Heart right ventricle (tissue), 16 donors: ENCODE results near the gene P3H3. TPM values are rescaled to one million over a fixed set of nuclear protein-coding genes. Genes with fewer than 3 reads are reported as not detected.

Experiments used
- ATAC-seq, 8 donors: fragments of 200-7000 bp; cut with Tn5 transposase; one replicate each; pipeline ENCODE4 v1.9.1; 2020; ENCODE audit warnings: mild to moderate bottlenecking in 8 of 8, moderate library complexity in 8 of 8, moderate number of reproducible peaks in 1 of 8
- DNase-seq, 2 donors: peaks; one replicate each; pipeline ENCODE4 v3.0.0-alpha.2; 2020
- H3K27ac ChIP-seq, 10 donors: fragments of 200-600 bp; sonication (generic) in 2 of 10; one replicate each; pipeline versions ENCODE4 v1.5.0 to v1.8.0; 2020 to 2022; ENCODE audit warnings: mild to moderate bottlenecking in 3 of 10
- H3K27me3 ChIP-seq, 7 donors: fragments of 200-600 bp; one replicate each; pipeline ENCODE4 v1.8.0; 2021 to 2022; ENCODE audit warnings: mild to moderate bottlenecking in 2 of 7
- H3K36me3 ChIP-seq, 9 donors: fragments of 200-600 bp; sonication (generic) in 1 of 9; one replicate each; pipeline versions ENCODE4 v1.5.0 to v1.8.0; 2020 to 2022; ENCODE audit warnings: mild to moderate bottlenecking in 2 of 9
- H3K4me1 ChIP-seq, 9 donors: fragments of 200-600 bp; sonication (generic) in 1 of 9; one replicate each; pipeline versions ENCODE4 v1.5.0 to v1.8.0; 2020 to 2022; ENCODE audit warnings: mild to moderate bottlenecking in 4 of 9
- H3K4me3 ChIP-seq, 10 donors: fragments of 200-600 bp; sonication (generic) in 2 of 10; one replicate each; pipeline versions ENCODE4 v1.5.0 to v1.8.0; 2020 to 2022; ENCODE audit warnings: mild to moderate bottlenecking in 7 of 10, moderate library complexity in 2 of 10
- H3K9me3 ChIP-seq, 11 donors: fragments of 200-600 bp in 10 of 11; sonication (generic) in 2 of 11; one replicate each; pipeline versions ENCODE4 v1.5.0 to v1.8.0; 2013 to 2022; ENCODE audit warnings: mild to moderate bottlenecking in 2 of 11, control low read depth in 1 of 11, moderate library complexity in 1 of 11
- CTCF ChIP-seq, 9 donors: fragments of 200-600 bp; sonication (generic) in 2 of 9; IDR thresholded peaks; one replicate each; pipeline versions ENCODE4 v1.5.0 to v1.8.0; 2021 to 2022; ENCODE audit warnings: antibody characterized with exemption in 9 of 9, mild to moderate bottlenecking in 5 of 9, moderate library complexity in 1 of 9
- WGBS, 2 donors: extraction: QIAGEN DNeasy Blood & Tissue Kit; methylation state at CpG; one replicate each; pipeline ENCODE4 v1.1.7; 2013; ENCODE audit warnings: inconsistent platforms in 1 of 2; 5-methylcytosine and 5-hydroxymethylcytosine counted together
- intact Hi-C, 10 donors: fragments of 100-400 bp; cut with DNase I; formaldehyde crosslinking; loops; one replicate each; pipeline versions ENCODE4 v1.11.1 to v1.14.2; 2022
- polyA plus RNA-seq, 2 donors: library from polyadenylated mRNA; stranded (reverse); fragments of 200-250 nt; gene quantifications; one replicate each; pipeline ENCODE4 v1.2.3, GENCODE V29; 2013
- total RNA-seq, 10 donors: library from RNA; stranded (reverse); fragmentation: NEBNext Ultra II Directional in 3 of 10; extraction: Animal tissue kit (Norgen Biotek cat#: 25700) in 3 of 10; gene quantifications; one replicate each; pipeline versions ENCODE4 v1.2.1 to v1.2.4, GENCODE V29; 2021 to 2023
- donor health status: Arrhythmogenic right ventricular cardiomyopathy.
- donor health status: ischemic (EF 13 %, LVEDD 7.1; RV severe dilation, severe dysfunction).
- donor health status: healthy with polysubstance abuse.
- donor health status: DM: no; HTN: yes; CAD: no.
- donor health status: DM: no; HTN: no; CAD: no.
- donor health status: ischemic (EF 25% LVEDD 6.9; RV normal size, moderate dysfunction).
- donor health status: ischemic (EF 25% LVEDD 5.7; RV mildly dilated, moderate dysfunction).
- donor health status: healthy.
- donor health status: DM: yes; HTN: yes; CAD: no.
- donor health status: Ischemic cardiomyopathy.
- donor health status: ischemic (EF 35%, LVEDD 5.7; RV mildly dilated, moderate dysfunction).
- donor health status: nonischemic (EF 11% LVEDD 7.7; RV severe dilation, severe dysfunction).
- donor health status: DM: yes; HTN: yes; CAD: no.
- donor health status: PGD.
- donor health status: ischemic (EF 29% LVEDD 5.4; RV normal size, mild dysfunction).
- donor health status: nonischemic (EF 23%, LVEDD 6.1; RV moderate dilation, normal function).

The P3H3 gene
- total and polyA plus RNA-seq, 12 donors = 6.4 to 37.8 (median 16.0) TPM

DNA sequence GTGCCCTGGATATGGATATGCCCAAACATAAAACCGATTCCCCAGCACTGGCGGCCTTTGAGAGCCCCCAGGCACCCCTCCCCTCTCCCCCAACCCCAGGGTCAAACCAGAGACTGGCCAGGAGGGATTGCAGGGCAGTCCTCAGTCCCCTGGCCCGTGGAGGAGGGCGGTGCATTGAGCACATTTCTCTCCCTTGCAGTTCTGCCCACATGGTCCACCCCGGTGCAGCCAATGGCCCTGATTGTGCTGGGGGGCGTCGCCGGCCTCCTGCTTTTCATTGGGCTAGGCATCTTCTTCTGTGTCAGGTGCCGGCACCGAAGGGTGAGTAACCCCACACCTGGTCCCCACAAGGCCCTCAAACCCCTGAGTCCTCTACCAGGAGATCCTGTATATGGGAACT lies 10.0 kb upstream of the P3H3 start:
- H3K4me1 ChIP-seq = peaks cover 3 to 37% (median 16%) of the 10 kb centered on the region in 9 donors
- H3K4me3 ChIP-seq = no peak overlapping the region
- no peaks in the 10 kb centered on the region for H3K9me3 ChIP-seq
- no peak for ATAC-seq
- no peak for TF ChIP-seq CTCF (IDR thresholded peaks at IDR 0.05)
- DNase-seq = no peak
- peaks cover 0 to 14% (median 4%) of the 10 kb centered on the region in 7 donors for H3K27me3 ChIP-seq
- WGBS, 2 donors = 67 to 86% methylated on average over 10 of the region's 10 CpGs
- peaks cover 0 to 26% (median 0%) of the 10 kb centered on the region in 9 donors for H3K36me3 ChIP-seq
- H3K27ac ChIP-seq = no peak overlapping the region
- intact Hi-C loops = no loop called here

DNA sequence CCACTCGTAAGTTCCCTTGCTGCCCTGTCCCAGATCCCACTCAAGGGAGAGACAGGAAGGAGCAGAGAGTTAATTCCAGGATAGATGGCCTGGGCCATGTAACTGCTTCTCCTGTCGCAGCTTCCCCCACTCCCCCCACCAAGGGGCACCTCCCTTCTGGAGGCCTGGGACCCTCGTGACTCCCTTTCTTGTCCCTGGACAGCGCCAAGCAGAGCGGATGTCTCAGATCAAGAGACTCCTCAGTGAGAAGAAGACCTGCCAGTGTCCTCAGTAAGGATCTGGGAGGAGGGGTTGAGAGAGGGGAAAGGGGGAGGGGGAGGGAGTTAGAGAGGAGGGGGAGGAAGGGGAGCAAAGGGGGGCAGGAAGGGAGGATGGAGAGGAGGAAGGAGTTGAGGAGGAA lies 9.6 kb upstream of the P3H3 start:
- intact Hi-C loops = no loop called here

DNA sequence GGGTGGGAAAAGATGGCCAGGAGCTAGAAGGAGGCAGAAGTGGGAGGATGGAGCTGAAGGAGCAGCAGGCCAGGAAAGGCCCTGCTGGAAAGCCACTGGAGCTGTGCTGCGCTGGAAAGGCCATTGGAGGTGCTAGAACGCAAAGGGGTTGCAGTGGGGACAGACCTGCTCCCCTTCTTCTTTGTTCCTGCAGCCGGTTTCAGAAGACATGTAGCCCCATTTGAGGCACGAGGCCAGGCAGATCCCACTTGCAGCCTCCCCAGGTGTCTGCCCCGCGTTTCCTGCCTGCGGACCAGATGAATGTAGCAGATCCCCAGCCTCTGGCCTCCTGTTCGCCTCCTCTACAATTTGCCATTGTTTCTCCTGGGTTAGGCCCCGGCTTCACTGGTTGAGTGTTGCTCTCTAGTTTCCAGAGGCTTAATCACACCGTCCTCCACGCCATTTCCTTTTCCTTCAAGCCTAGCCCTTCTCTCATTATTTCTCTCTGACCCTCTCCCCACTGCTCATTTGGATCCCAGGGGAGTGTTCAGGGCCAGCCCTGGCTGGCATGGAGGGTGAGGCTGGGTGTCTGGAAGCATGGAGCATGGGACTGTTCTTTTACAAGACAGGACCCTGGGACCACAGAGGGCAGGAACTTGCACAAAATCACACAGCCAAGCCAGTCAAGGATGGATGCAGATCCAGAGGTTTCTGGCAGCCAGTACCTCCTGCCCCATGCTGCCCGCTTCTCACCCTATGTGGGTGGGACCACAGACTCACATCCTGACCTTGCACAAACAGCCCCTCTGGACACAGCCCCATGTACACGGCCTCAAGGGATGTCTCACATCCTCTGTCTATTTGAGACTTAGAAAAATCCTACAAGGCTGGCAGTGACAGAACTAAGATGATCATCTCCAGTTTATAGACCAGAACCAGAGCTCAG lies 8.8 kb upstream of the P3H3 start:
- WGBS, 2 donors = 78 to 86% methylated on average over 13 of the region's 13 CpGs
- intact Hi-C loops = loop anchor here in 6 of 10 donors (5.0 to 10.0 kb wide), 6 partner anchors 32 to 205 kb away; partner anchors contain the start of genes CD4 (in 2 of the 6) and MLF2 (in 2 of the 6)

More for the DNA sequence above, 9.6 kb upstream of the P3H3 start:
- ATAC-seq = no peak
- no peak overlapping the region for H3K4me3 ChIP-seq
- peaks cover 3 to 40% (median 16%) of the 10 kb centered on the region in 9 donors for H3K4me1 ChIP-seq
- no peak for DNase-seq
- H3K9me3 ChIP-seq = no peaks in the 10 kb centered on the region
- H3K27me3 ChIP-seq = peaks cover 0 to 19% (median 4%) of the 10 kb centered on the region in 7 donors
- 84% methylated on average over 5 of the region's 5 CpGs for WGBS, 2 donors
- no peak for TF ChIP-seq CTCF (IDR thresholded peaks at IDR 0.05)
- no peak overlapping the region for H3K27ac ChIP-seq
- peaks cover 0 to 26% (median 0%) of the 10 kb centered on the region in 9 donors for H3K36me3 ChIP-seq

More for the DNA sequence above, 8.8 kb upstream of the P3H3 start:
- Histone ChIP-seq H3K4me1 (peaks cover 3 to 40% (median 16%) of the 10 kb centered on the region in 9 donors), H3K27me3 (peaks cover 0 to 20% (median 4%) of the 10 kb centered on the region in 7 donors), H3K36me3 (peaks cover 0 to 23% (median 0%) of the 10 kb centered on the region in 9 donors), H3K9me3 (no peaks in the 10 kb centered on the region), H3K4me3 (no peak overlapping the region), H3K27ac (peak overlapping the region in 2 of 10 donors; percentile 14 to 15)
- ATAC-seq = no peak
- DNase-seq = no peak
- TF ChIP-seq CTCF (IDR thresholded peaks at IDR 0.05) = no peak
